Motor neuron (in vitro differentiated cells): ENCODE measurements around the gene CENPA. TPM values are rescaled to one million over a fixed set of nuclear protein-coding genes. Genes with fewer than 3 reads are reported as not detected.

Experiments used
- ATAC-seq, 8 experiments: fragments of 200-7000 bp; cut with Tn5 transposase; replicated peaks in 6 of 8; 2 replicates each; pipeline ENCODE4 v1.8.0; 2021; ENCODE audit warnings: mild to moderate bottlenecking in 8 of 8, moderate library complexity in 8 of 8
- H3K27ac ChIP-seq, 2 donors: fragments of 250-450 bp; sonication (Bioruptor Pico); 2 replicates each; pipeline ENCODE4 v1.9.0; 2021; ENCODE audit warnings: antibody characterized with exemption in 2 of 2, mild to moderate bottlenecking in 2 of 2, moderate library complexity in 1 of 2
- H3K4me1 ChIP-seq, 2 donors: fragments of 250-450 bp; sonication (Bioruptor Pico); replicated peaks in 1 of 2; 2 replicates each; pipeline ENCODE4 v1.6.1; 2021; ENCODE audit warnings: antibody characterized with exemption in 2 of 2, mild to moderate bottlenecking in 2 of 2, moderate library complexity in 1 of 2
- H3K4me3 ChIP-seq, 5 donors: fragments of 250-450 bp; sonication (Bioruptor Pico); 2 replicates each; pipeline ENCODE4 v1.9.0; 2021; ENCODE audit warnings: antibody characterized with exemption in 5 of 5, mild to moderate bottlenecking in 5 of 5, moderate library complexity in 4 of 5
- WGBS, 10 experiments: fragments of 450-650 bp; shearing (Covaris generic); methylation state at CpG; one replicate each; pipeline ENCODE4 v1.0.0; 2022; 5-methylcytosine and 5-hydroxymethylcytosine counted together
- in situ Hi-C, 9 experiments: fragments of 400-800 bp; cut with MboI; loops; one replicate each; pipeline ENCODE4 v1.15.0; 2021; ENCODE audit warnings: low sequenced_read_pairs in 9 of 9, low pct_unique_long_range_greater_than_20kb in 2 of 9; ENCODE audit not compliant: unreplicated experiment in 9 of 9
- total RNA-seq, 8 experiments: library from RNA; unstranded; fragments of 300-600 nt; gene quantifications; 2 replicates each; pipeline versions ENCODE4 v1.2.3 to v1.2.4, GENCODE V29; 2022

CENPA gene
- total RNA-seq, 8 experiments from 2014 or later, result 0.46 to 19.1 (median 1.7) TPM

GRCh38 chr2:26764078-26764887 lies 21.6 kb upstream of the CENPA start, which contains the start of gene SLC35F6:
SLC35F6 (plus strand) TSS chr2:26764284; CDS start chr2:26764350, 66 bp downstream.
- Histone ChIP-seq H3K4me1 (peaks cover 7 to 16% of the 10 kb centered on the region in 2 donors), H3K27ac (peak within 1 kb of the TSS; percentile 82 to 91), H3K4me3 (peak within 1 kb of the TSS; percentile 73 to 96 (median 81))
- peak; percentile 80 to 96 (median 94) for ATAC-seq
- in situ Hi-C loops, result no loop called here
- WGBS, 10 experiments, result 0% methylated on average over 1 to 24 of the region's 68 CpGs; no CpG with 5 or more reads in 1 of the 10 experiments

- H3K4me1 ChIP-seq, result peaks cover 7 to 16% of the 10 kb centered on the region in 2 donors
- H3K27ac ChIP-seq, result peak overlapping the region in 1 of 2 donors; percentile 91
- no peak for ATAC-seq
- 0 to 15% (median 0%) methylated on average over 1 to 3 of the region's 3 CpGs; no CpG with 5 or more reads in 5 of the 10 experiments for WGBS, 10 experiments
- H3K4me3 ChIP-seq, result peak overlapping the region; percentile 73 to 96 (median 81)
- in situ Hi-C loops, result no loop called here
Measured at GRCh38 chr2:26764906-26765305, 20.9 kb upstream of the CENPA start.

- ATAC-seq, result no peak
- WGBS, 10 experiments, result 79 to 100% (median 82%) methylated on average over 1 to 3 of the region's 10 CpGs; no CpG with 5 or more reads in 6 of the 10 experiments
- H3K4me1 ChIP-seq, result peaks cover 7 to 16% of the 10 kb centered on the region in 2 donors
- H3K27ac ChIP-seq, result no peak overlapping the region
- in situ Hi-C loops, result no loop called here
- H3K4me3 ChIP-seq, result peak overlapping the region in 4 of 5 donors; percentile 73 to 96 (median 82)
Measured at GRCh38 chr2:26765475-26766200, 20.2 kb upstream of the CENPA start.

- Histone ChIP-seq H3K27ac (no peak overlapping the region), H3K4me1 (peaks cover 7 to 18% of the 10 kb centered on the region in 2 donors), H3K4me3 (no peak overlapping the region)
- WGBS, 10 experiments, result 40 to 100% (median 66%) methylated on average over 1 to 2 of the region's 5 CpGs; no CpG with 5 or more reads in 6 of the 10 experiments
- no peak for ATAC-seq
- in situ Hi-C loops, result no loop called here
Measured at GRCh38 chr2:26767129-26767528, 18.7 kb upstream of the CENPA start.

GRCh38 chr2:26767894-26768487 lies 17.9 kb upstream of the CENPA start:
- H3K4me1 ChIP-seq, result peaks cover 7 to 20% of the 10 kb centered on the region in 2 donors
- H3K4me3 ChIP-seq, result no peak overlapping the region
- WGBS, 10 experiments, result 93 to 100% (median 100%) methylated on average over 1 to 3 of the region's 5 CpGs; no CpG with 5 or more reads in 6 of the 10 experiments
- ATAC-seq, result no peak
- H3K27ac ChIP-seq, result no peak overlapping the region
- in situ Hi-C loops, result no loop called here

GRCh38 chr2:26768759-26769088 lies 17.1 kb upstream of the CENPA start:
- 83 to 100% (median 100%) methylated on average over 1 to 3 of the region's 3 CpGs; no CpG with 5 or more reads in 7 of the 10 experiments for WGBS, 10 experiments
- no peak for ATAC-seq
- Histone ChIP-seq H3K27ac (no peak overlapping the region), H3K4me1 (peaks cover 5 to 16% of the 10 kb centered on the region in 2 donors), H3K4me3 (no peak overlapping the region)
- in situ Hi-C loops, result no loop called here

- no peak overlapping the region for H3K4me3 ChIP-seq
- H3K27ac ChIP-seq, result no peak overlapping the region
- ATAC-seq, result peak in 2 of 8 experiments; percentile 49
- 27 to 83% (median 59%) methylated on average over 1 to 9 of the region's 14 CpGs; no CpG with 5 or more reads in 4 of the 10 experiments for WGBS, 10 experiments
- in situ Hi-C loops, result no loop called here
- peaks cover 5 to 15% of the 10 kb centered on the region in 2 donors for H3K4me1 ChIP-seq
Measured at GRCh38 chr2:26769089-26769761, 16.6 kb upstream of the CENPA start.

- H3K27ac ChIP-seq, result no peak overlapping the region
- H3K4me3 ChIP-seq, result no peak overlapping the region
- 60 to 100% (median 84%) methylated on average over 1 to 3 of the region's 6 CpGs; no CpG with 5 or more reads in 6 of the 10 experiments for WGBS, 10 experiments
- peaks cover 0 to 8% of the 10 kb centered on the region in 2 donors for H3K4me1 ChIP-seq
- peak in 4 of 8 experiments; percentile 3 to 30 (median 14) for ATAC-seq
- in situ Hi-C loops, result no loop called here
Measured at GRCh38 chr2:26770986-26771586, 14.8 kb upstream of the CENPA start.

- H3K4me1 ChIP-seq, result peaks cover 0 to 5% of the 10 kb centered on the region in 2 donors
- H3K4me3 ChIP-seq, result no peak overlapping the region
- WGBS, 10 experiments, result 6 to 100% (median 80%) methylated on average over 1 to 7 of the region's 13 CpGs; no CpG with 5 or more reads in 3 of the 10 experiments
- H3K27ac ChIP-seq, result no peak overlapping the region
- peak; percentile 41 to 79 (median 68) for ATAC-seq
- in situ Hi-C loops, result no loop called here
Measured at GRCh38 chr2:26772064-26773001, 13.5 kb upstream of the CENPA start.

- WGBS, 10 experiments, result 67 to 100% (median 96%) methylated on average over 1 to 2 of the region's 5 CpGs; no CpG with 5 or more reads in 4 of the 10 experiments
- no peak overlapping the region for H3K4me3 ChIP-seq
- no peak overlapping the region for H3K27ac ChIP-seq
- in situ Hi-C loops, result no loop called here
- no peak for ATAC-seq
- peaks cover 0 to 5% of the 10 kb centered on the region in 2 donors for H3K4me1 ChIP-seq
Measured at GRCh38 chr2:26776195-26776800, 9.6 kb upstream of the CENPA start.

GRCh38 chr2:26778098-26778497 lies 7.8 kb upstream of the CENPA start:
- peak in 5 of 8 experiments; percentile 16 to 54 (median 30) for ATAC-seq
- Histone ChIP-seq H3K4me3 (no peak overlapping the region), H3K4me1 (no peaks in the 10 kb centered on the region), H3K27ac (no peak overlapping the region)
- in situ Hi-C loops, result no loop called here
- 95 to 100% (median 100%) methylated on average over 2 to 8 of the region's 18 CpGs; no CpG with 5 or more reads in 7 of the 10 experiments for WGBS, 10 experiments
